ENCODE data around the gene CITED2. TPM values are rescaled to one million over a fixed set of nuclear protein-coding genes. Genes with fewer than 3 reads are reported as not detected.

The CITED2 gene
- total and polyA plus RNA-seq, 7 experiments from 2014 or later = 30.6 to 152 (median 112) TPM

GRCh38 chr6:139325686-139326085 is 48.8 kb downstream of the CITED2 start:
- intact Hi-C loops (cut with micrococcal nuclease) = loop anchor here in 1 of 2 donors (2.0 kb wide), 2 partner anchors 37 to 49 kb away; partner anchors contain the start of gene CITED2
- Histone ChIP-seq H3K36me3 (ENCODE audit: control insufficient read depth in 2 of 3, insufficient read depth in 3 of 3, low read length in 3 of 3) (no peaks in the 10 kb centered on the region), H3K9me3 (ENCODE audit: control insufficient read depth in 2 of 3, low read length in 3 of 3) (no peaks in the 10 kb centered on the region), H3K4me3 (ENCODE audit: low read length) (no peak overlapping the region), H3K27ac (ENCODE audit: low read depth, low read length) (no peak overlapping the region), H3K27me3 (ENCODE audit: control insufficient read depth in 2 of 2, insufficient read depth in 2 of 2, low read length in 2 of 2) (no peaks in the 10 kb centered on the region), H3K4me1 (ENCODE audit: control insufficient read depth in 2 of 2, insufficient read depth in 2 of 2, low read length in 2 of 2) (peaks cover 12 to 19% of the 10 kb centered on the region in 2 donors)
- Mint-ChIP-seq H3K36me3 (peaks cover 0 to 19% (median 3%) of the 10 kb centered on the region in 5 donors), H3K4me1 (peaks cover 19 to 44% (median 32%) of the 10 kb centered on the region in 7 donors), H3K27ac (peak overlapping the region in 8 of 9 donors; percentile 54 to 84 (median 75)), H3K9me3 (peaks cover 0 to 17% (median 0%) of the 10 kb centered on the region in 11 donors), H3K4me3 (peak overlapping the region in 6 of 10 donors; percentile 2 to 69 (median 30)), H3K27me3 (no peaks in the 10 kb centered on the region)
- ChIA-PET CTCF (interaction anchor here (0.9 to 1.6 kb wide), 3 partner anchors 39 to 107 kb away, joined by 3 to 5 read pairs (median 3); no protein-coding TSS in a partner anchor), POLR2A (interaction anchor here (0.8 to 2.9 kb wide), 3 partner anchors 10 to 50 kb away, joined by 4 to 40 read pairs (median 4); partner anchors contain the start of gene TXLNB)
- DNase-seq (no peak), ATAC-seq (no peak)

- Histone ChIP-seq H3K4me3 (ENCODE audit: low read length) (no peak overlapping the region), H3K9me3 (ENCODE audit: control insufficient read depth in 2 of 3, low read length in 3 of 3) (no peaks in the 10 kb centered on the region), H3K4me1 (ENCODE audit: control insufficient read depth in 2 of 2, insufficient read depth in 2 of 2, low read length in 2 of 2) (peaks cover 12 to 19% of the 10 kb centered on the region in 2 donors), H3K27me3 (ENCODE audit: control insufficient read depth in 2 of 2, insufficient read depth in 2 of 2, low read length in 2 of 2) (no peaks in the 10 kb centered on the region), H3K36me3 (ENCODE audit: control insufficient read depth in 2 of 3, insufficient read depth in 3 of 3, low read length in 3 of 3) (no peaks in the 10 kb centered on the region), H3K27ac (ENCODE audit: low read depth, low read length) (no peak overlapping the region)
- Mint-ChIP-seq H3K4me3 (no peak overlapping the region), H3K4me1 (peaks cover 19 to 44% (median 32%) of the 10 kb centered on the region in 7 donors), H3K9me3 (peaks cover 0 to 17% (median 0%) of the 10 kb centered on the region in 11 donors), H3K27ac (peak overlapping the region in 5 of 9 donors; percentile 9 to 97 (median 12)), H3K27me3 (no peaks in the 10 kb centered on the region), H3K36me3 (peaks cover 0 to 21% (median 3%) of the 10 kb centered on the region in 5 donors)
- ATAC-seq (no peak), DNase-seq (no peak)
- ChIA-PET CTCF (interaction anchor here (0.6 to 1.9 kb wide), 5 partner anchors 31 to 106 kb away, joined by 3 to 13 read pairs (median 3); no protein-coding TSS in a partner anchor), POLR2A (interaction anchor here (0.7 to 2.9 kb wide), 8 partner anchors 10 to 51 kb away, joined by 3 to 40 read pairs (median 4); partner anchors contain the start of genes CITED2 and TXLNB)
- intact Hi-C loops (cut with micrococcal nuclease) = loop anchor here in 1 of 2 donors (2.0 kb wide), 2 partner anchors 38 to 50 kb away; partner anchors contain the start of gene CITED2
Observed at GRCh38 chr6:139325125-139325524, 49.3 kb downstream of the CITED2 start.

GRCh38 chr6:139324301-139324555 is 50.2 kb downstream of the CITED2 start:
- no peak for ATAC-seq

DNA sequence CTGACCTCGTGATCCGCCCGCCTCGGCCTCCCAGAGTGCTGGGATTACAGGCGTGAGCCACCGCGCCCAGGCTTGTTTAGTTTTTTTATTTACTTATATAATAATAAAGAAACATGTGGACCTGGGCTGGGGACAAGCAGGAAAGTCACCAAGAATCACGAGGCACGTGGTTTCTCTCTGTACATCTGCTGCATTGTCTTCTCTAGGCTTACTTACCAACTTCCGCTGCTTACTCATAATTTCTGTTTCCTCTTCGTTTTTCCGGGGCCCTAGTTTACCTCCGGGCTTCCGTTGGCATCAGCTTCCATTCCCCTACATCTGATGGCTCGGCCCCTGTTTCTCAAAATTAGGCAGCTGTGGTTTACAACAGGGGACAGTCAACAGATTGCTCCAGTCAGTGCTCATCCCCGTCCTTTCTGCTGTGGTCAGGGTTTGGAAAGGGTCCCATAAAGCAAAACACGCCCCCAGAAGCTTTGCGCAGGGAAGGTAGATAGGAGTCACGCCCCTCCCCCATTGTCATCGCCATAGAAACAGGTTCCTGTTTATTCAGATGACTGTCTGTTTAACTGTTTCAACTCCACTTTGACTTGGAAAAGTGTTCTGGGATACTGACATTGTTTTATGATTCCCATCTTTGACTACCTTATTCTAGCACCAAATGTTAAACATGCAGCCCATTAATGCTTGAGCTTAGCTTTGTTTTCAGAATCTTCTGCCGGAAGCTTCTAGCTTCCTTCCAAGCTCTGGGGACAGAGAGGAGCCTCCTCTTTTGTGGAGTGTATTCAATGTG is 50.7 kb downstream of the CITED2 start:
- peak; percentile 90 for ATAC-seq
- CTCF ChIA-PET = interaction anchor here (0.7 to 1.9 kb wide), 9 partner anchors 30 to 1207 kb away, joined by 3 to 16 read pairs (median 6); partner anchors contain the start of gene TXLNB

More at GRCh38 chr6:139324301-139324555, 50.2 kb downstream of the CITED2 start:
- intact Hi-C loops (cut with micrococcal nuclease) = loop anchor here (1.0 to 5.0 kb wide), 5 partner anchors 39 to 1502 kb away; partner anchors contain the start of gene CITED2 (in 1 of the 2)
- DNase-seq = no peak
- no peaks in the 10 kb centered on the region for H3K36me3 ChIP-seq (ENCODE audit: control insufficient read depth in 2 of 3, insufficient read depth in 3 of 3, low read length in 3 of 3)
- no peaks in the 10 kb centered on the region for H3K9me3 ChIP-seq (ENCODE audit: control insufficient read depth in 2 of 3, low read length in 3 of 3)
- H3K4me3 ChIP-seq (ENCODE audit: low read length) = no peak overlapping the region
- H3K27ac ChIP-seq (ENCODE audit: low read depth, low read length) = peak overlapping the region; percentile 83
- ChIA-PET CTCF (interaction anchor here (0.7 to 1.9 kb wide), 8 partner anchors 31 to 1207 kb away, joined by 3 to 16 read pairs (median 6); partner anchors contain the start of gene TXLNB), POLR2A (interaction anchor here (0.6 to 2.9 kb wide), 14 partner anchors 11 to 920 kb away, joined by 3 to 40 read pairs (median 4); partner anchors contain the start of genes CITED2 and TXLNB)
- no peaks in the 10 kb centered on the region for H3K27me3 ChIP-seq (ENCODE audit: control insufficient read depth in 2 of 2, insufficient read depth in 2 of 2, low read length in 2 of 2)
- Mint-ChIP-seq H3K27ac (peak overlapping the region; percentile 96 to 100 (median 99)), H3K4me1 (peaks cover 19 to 44% (median 32%) of the 10 kb centered on the region in 7 donors), H3K27me3 (no peaks in the 10 kb centered on the region), H3K4me3 (peak overlapping the region; percentile 39 to 96 (median 90)), H3K36me3 (peaks cover 0 to 20% (median 3%) of the 10 kb centered on the region in 5 donors), H3K9me3 (peaks cover 0 to 17% (median 0%) of the 10 kb centered on the region in 11 donors)
- H3K4me1 ChIP-seq (ENCODE audit: control insufficient read depth in 2 of 2, insufficient read depth in 2 of 2, low read length in 2 of 2) = peaks cover 12 to 19% of the 10 kb centered on the region in 2 donors

More for the DNA sequence above, 50.7 kb downstream of the CITED2 start:
- POLR2A ChIA-PET = interaction anchor here (0.6 to 2.9 kb wide), 16 partner anchors 10 to 919 kb away, joined by 3 to 40 read pairs (median 4); partner anchors contain the start of genes CITED2 and TXLNB
- Mint-ChIP-seq H3K4me3 (peak overlapping the region; percentile 80 to 96 (median 90)), H3K4me1 (peaks cover 19 to 44% (median 32%) of the 10 kb centered on the region in 7 donors), H3K27ac (peak overlapping the region; percentile 96 to 100 (median 99)), H3K27me3 (no peaks in the 10 kb centered on the region), H3K36me3 (peaks cover 0 to 19% (median 3%) of the 10 kb centered on the region in 5 donors), H3K9me3 (peaks cover 0 to 17% (median 0%) of the 10 kb centered on the region in 11 donors)
- no peaks in the 10 kb centered on the region for H3K27me3 ChIP-seq (ENCODE audit: control insufficient read depth in 2 of 2, insufficient read depth in 2 of 2, low read length in 2 of 2)
- intact Hi-C loops (cut with micrococcal nuclease) = loop anchor here (1.0 to 5.0 kb wide), 15 partner anchors 19 to 1501 kb away; partner anchors contain the start of genes CITED2 (in 2 of the 2), TXLNB (in 2 of the 2) and CCDC28A (in 1 of the 2)
- H3K27ac ChIP-seq (ENCODE audit: low read depth, low read length) = peak overlapping the region; percentile 83
- H3K4me1 ChIP-seq (ENCODE audit: control insufficient read depth in 2 of 2, insufficient read depth in 2 of 2, low read length in 2 of 2) = peaks cover 12 to 19% of the 10 kb centered on the region in 2 donors
- DNase-seq = peak; percentile 54 to 90 (median 86)
- no peaks in the 10 kb centered on the region for H3K9me3 ChIP-seq (ENCODE audit: control insufficient read depth in 2 of 3, low read length in 3 of 3)
- H3K4me3 ChIP-seq (ENCODE audit: low read length) = peak overlapping the region; percentile 64
- no peaks in the 10 kb centered on the region for H3K36me3 ChIP-seq (ENCODE audit: control insufficient read depth in 2 of 3, insufficient read depth in 3 of 3, low read length in 3 of 3)

Other genes with a start within 250 kb of the CITED2 start
- 100 to 1,000 TPM in 3 of 5 experiments, 10 to 100 TPM in 2; 54.1 to 145 (median 130) TPM for gene HECA, start 239.6 kb downstream of the CITED2 start, total RNA-seq
- 1 to 10 TPM; 5.5 to 6.3 TPM for gene HECA, start 239.6 kb downstream of the CITED2 start, polyA plus RNA-seq
- gene TXLNB, start 82.7 kb downstream of the CITED2 start, total RNA-seq = 1 to 10 TPM in 1 of 5 experiments, under 1 TPM in 4; 0.29 to 1.1 (median 0.66) TPM
- under 1 TPM; 0.12 to 0.44 TPM for gene TXLNB, start 82.7 kb downstream of the CITED2 start, polyA plus RNA-seq

Measured in naive thymus-derived CD4-positive, alpha-beta T cell (primary cell).